Activated naive CD4-positive, alpha-beta T cell treated with anti-CD3 and anti-CD28 coated beads, Interleukin-2, amount 10 ng/mL, durations not matched to agents 7 days and 5 days (primary cell): ENCODE measurements around the gene PSMB4.
"Not testable (repeated sequence)": the region's sequence is repeated elsewhere in the genome, so short reads cannot be mapped to it uniquely, and the experiment has no call there.

Source experiments
- CTCF ChIA-PET: fragments of 350-600 bp; sonication (Branson Sonifier 250); formaldehyde crosslinking; loops from one replicate; lab custom pipeline; 2021; ENCODE audit warnings: antibody characterized with exemption; lab: Charles Lee
- DNase-seq: peaks from one replicate; pipeline ENCODE4 v3.0.0-alpha.2; 2020
- H3K27ac Mint-ChIP-seq: one replicate; pipeline ENCODE4 v1.8.0; 2021; ENCODE audit warnings: mild to moderate bottlenecking, moderate library complexity, mixed read lengths
- H3K27me3 Mint-ChIP-seq: one replicate; pipeline ENCODE4 v1.8.0; 2021; ENCODE audit warnings: mild to moderate bottlenecking, mixed read lengths
- H3K36me3 Mint-ChIP-seq: one replicate; pipeline ENCODE4 v1.8.0; 2021; ENCODE audit warnings: mixed read lengths
- H3K4me1 Mint-ChIP-seq: one replicate; pipeline ENCODE4 v1.8.0; 2021; ENCODE audit warnings: mixed read lengths
- H3K4me3 Mint-ChIP-seq: one replicate; pipeline ENCODE4 v1.8.0; 2021; ENCODE audit warnings: mild to moderate bottlenecking, moderate library complexity, mixed read lengths
- H3K9me3 Mint-ChIP-seq: one replicate; pipeline ENCODE4 v1.8.0; 2021; ENCODE audit warnings: mixed read lengths

PSMB4 gene

DNA sequence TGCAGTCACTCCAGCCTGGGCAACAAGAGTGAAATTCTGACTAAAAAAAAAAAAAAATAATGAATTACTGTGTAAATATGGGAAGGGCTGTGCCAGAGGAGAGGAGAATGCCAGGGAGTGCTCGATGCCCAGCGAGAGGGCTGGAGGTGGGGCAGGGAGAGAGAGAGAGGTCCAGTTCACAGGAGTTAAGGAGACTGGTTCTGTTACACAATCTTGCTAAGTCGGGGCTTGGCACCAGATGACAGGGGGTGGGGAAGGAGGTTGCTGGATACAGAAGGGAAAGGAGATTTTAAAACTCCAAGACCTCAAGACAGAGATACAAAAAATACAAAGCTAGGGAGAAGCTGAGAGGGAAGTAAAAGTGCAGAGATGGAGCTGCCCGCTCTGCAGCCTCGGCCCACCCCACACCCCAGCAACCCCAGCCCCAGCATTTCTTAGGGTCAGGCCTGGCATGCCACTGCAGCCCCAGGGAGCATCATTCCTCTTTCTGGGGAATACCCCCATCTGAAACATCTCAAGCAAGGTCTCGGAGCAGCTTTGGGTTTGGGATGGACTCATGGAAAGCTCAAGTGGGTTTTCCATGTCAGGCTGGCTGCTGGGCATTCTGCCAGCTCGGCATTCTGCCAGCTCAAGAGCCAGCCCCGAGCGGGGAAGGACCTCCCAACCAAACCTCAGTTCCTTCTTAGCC, 27.9 kb upstream of the PSMB4 start:
- H3K27me3 Mint-ChIP-seq: peaks cover 16% of the 10 kb centered on the region
- CTCF ChIA-PET: interaction anchor here (0.6 kb wide), 1 partner anchor 209 kb away, joined by 3 read pairs; no protein-coding TSS in a partner anchor
- no peak overlapping the region for H3K27ac Mint-ChIP-seq
- no peaks in the 10 kb centered on the region for H3K36me3 Mint-ChIP-seq
- H3K9me3 Mint-ChIP-seq: no peaks in the 10 kb centered on the region
- no peak overlapping the region for H3K4me3 Mint-ChIP-seq
- no peaks in the 10 kb centered on the region for H3K4me1 Mint-ChIP-seq
- DNase-seq: no peak

DNA sequence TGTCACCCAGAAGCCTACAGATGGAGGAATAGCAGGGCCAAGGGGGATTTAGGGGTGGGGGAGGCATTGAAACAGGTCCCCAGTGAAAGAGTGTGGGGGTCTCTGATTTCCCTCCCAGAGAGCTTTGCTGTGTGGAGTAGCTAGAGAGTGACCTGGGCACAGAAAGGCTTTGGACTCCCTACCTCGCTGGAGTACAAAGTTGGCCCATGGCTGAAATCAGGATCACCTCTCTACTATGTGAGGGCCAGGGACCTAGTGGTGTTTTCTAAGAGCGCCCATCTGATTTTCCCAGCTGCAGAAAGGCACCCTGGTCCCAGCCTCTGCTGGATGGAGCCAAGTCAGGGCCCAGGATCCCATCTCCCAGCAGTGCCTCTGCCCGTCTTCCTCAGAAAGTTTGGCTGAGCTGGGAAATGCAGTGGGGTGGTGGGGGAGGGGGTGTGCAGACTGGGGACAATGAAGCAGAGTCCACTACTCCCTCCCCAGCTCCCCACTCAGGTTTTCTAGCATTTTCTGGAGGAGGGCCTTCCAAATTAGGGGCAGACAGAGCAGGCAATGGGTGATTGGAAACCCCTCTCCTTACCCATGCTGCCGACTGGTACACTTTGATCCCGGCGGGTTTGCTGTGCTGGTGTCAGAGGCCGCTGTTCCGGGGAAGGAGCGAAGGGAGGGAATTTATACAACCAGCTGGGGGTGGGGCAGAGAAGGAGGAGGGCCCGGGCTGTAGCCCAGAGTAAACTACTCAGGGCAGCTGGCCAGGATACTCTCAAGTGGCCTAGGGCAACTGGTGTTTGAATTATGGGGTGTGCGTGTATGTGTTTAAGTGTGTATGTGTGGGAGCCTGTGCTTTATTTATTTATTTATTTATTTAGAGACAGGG, 27.1 kb upstream of the PSMB4 start, which contains the start of gene SELENBP1:
Gene SELENBP1, minus strand, starts transcription at position 648 of the 877 bp plus-strand sequence. Its CDS starts 64 bp downstream, at position 584.
- CTCF ChIA-PET: interaction anchor here (0.6 kb wide), 1 partner anchor 210 kb away, joined by 3 read pairs; no protein-coding TSS in a partner anchor
- H3K36me3 Mint-ChIP-seq: no peaks in the 10 kb centered on the region
- H3K9me3 Mint-ChIP-seq: no peaks in the 10 kb centered on the region
- no peaks in the 10 kb centered on the region for H3K4me1 Mint-ChIP-seq
- no peak within 1 kb of the TSS for H3K4me3 Mint-ChIP-seq
- DNase-seq: no peak
- peaks cover 23% of the 10 kb centered on the region for H3K27me3 Mint-ChIP-seq
- no peak within 1 kb of the TSS for H3K27ac Mint-ChIP-seq

DNA sequence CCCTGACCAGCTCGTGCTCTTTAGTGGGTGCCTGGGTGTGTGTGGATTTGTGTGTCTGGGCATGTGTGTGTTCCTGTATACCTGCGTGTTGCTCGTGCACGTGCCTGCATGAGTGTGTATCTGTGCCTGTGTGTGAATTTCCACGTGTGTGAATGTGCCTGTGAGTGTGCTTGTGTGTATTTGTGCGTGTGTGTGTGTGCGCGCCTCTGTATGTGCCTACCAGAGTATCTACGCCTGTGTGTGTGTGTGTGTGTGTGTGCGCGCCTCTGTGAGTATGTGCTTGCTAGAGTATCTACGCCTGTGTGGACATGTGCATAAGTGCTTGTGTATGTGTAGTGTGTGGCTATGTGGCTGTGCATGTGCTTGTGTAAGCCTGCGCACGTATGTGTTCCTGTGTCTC, 26.2 kb upstream of the PSMB4 start:
- DNase-seq: no peak
- Mint-ChIP-seq H3K27ac (no peak overlapping the region), H3K9me3 (no peaks in the 10 kb centered on the region), H3K27me3 (peaks cover 29% of the 10 kb centered on the region), H3K36me3 (no peaks in the 10 kb centered on the region), H3K4me1 (no peaks in the 10 kb centered on the region), H3K4me3 (no peak overlapping the region)
- CTCF ChIA-PET: no interaction called here

DNA sequence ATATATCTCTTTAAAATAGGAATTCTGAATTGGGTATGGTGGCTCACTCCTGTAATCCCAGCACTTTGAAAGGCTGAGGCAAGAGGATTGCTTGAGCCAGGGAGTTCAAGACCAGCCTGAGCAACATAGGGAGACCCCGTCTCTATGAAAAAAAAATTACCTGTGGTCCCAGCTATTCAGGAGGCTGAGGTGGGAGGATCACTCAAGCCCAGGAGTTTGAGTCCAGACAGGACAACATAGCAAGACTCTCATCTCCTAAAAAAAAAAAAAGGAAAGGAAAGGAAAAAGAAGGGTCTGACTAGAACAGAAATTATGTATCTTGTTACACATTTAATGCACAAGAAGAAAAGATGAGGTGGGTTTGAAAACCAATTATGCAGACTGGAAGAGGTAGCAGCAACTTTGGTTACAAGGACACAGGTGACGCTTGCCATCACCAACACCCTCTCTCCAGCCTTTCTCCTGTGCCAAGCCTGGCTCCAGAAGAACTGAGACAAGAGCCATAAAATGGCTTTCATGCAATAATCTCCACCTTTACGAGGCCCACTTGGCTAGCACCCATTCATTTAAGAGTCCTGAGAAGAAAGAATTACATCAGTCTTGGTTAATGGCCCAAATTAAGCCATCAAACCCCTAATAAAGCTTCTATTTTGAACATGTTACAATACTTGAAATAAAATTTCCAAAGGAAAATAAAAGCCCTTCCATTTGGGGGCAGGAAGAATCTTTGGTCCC, 22.1 kb upstream of the PSMB4 start:
- Mint-ChIP-seq H3K4me3 (no peak overlapping the region), H3K27ac (no peak overlapping the region), H3K36me3 (no peaks in the 10 kb centered on the region), H3K9me3 (no peaks in the 10 kb centered on the region), H3K4me1 (no peaks in the 10 kb centered on the region), H3K27me3 (peaks cover 34% of the 10 kb centered on the region)
- CTCF ChIA-PET: no interaction called here
- no peak for DNase-seq

DNA sequence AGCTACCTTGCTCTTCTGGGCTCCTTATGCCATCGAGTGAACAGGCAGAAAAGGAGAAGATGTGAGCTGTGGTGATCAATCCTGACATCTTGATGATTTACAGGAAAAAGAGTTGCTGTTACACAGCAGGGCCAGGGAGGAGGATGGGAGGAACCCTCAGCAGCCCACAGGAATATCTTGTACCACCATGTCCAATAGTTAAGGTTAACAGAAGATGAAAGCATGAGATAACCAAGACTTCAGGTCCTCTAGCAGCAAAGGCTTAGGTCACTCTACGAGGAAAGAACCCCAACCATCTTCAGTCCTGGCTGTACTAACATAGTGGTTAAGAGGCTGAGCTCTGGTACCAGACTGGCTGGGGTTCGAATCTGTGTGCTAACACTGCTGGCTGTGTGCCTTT, 14.8 kb upstream of the PSMB4 start:
- H3K4me3 Mint-ChIP-seq: no peak overlapping the region
- H3K27ac Mint-ChIP-seq: no peak overlapping the region
- no peaks in the 10 kb centered on the region for H3K4me1 Mint-ChIP-seq
- no peaks in the 10 kb centered on the region for H3K36me3 Mint-ChIP-seq
- H3K27me3 Mint-ChIP-seq: peaks cover 10% of the 10 kb centered on the region
- CTCF ChIA-PET: interaction anchor here (1.4 kb wide), 1 partner anchor 209 kb away, joined by 4 read pairs; no protein-coding TSS in a partner anchor
- no peaks in the 10 kb centered on the region for H3K9me3 Mint-ChIP-seq
- DNase-seq: no peak

DNA sequence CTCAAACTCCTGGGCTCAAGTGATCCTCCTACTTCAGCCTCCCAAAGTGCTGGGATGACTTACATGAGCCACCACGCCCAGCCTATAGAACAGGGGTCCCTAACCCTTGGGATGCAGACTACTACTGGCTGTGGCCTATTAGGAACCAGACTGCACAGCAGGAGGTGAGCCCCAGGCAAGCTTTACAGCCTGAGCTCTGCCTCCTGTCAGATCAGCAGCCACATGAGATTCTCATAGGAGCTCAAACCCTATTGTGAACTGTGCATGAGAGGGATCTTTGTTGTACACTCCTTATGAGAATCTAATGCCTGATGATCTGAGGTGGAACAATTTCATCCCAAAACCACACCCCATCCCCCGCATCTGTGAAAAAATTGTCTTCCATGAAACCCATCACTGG, 13.4 kb upstream of the PSMB4 start:
- no peak overlapping the region for H3K4me3 Mint-ChIP-seq
- no peak for DNase-seq
- CTCF ChIA-PET: no interaction called here
- H3K9me3 Mint-ChIP-seq: no peaks in the 10 kb centered on the region
- H3K4me1 Mint-ChIP-seq: no peaks in the 10 kb centered on the region
- H3K27ac Mint-ChIP-seq: no peak overlapping the region
- peaks cover 10% of the 10 kb centered on the region for H3K27me3 Mint-ChIP-seq
- H3K36me3 Mint-ChIP-seq: no peaks in the 10 kb centered on the region

DNA sequence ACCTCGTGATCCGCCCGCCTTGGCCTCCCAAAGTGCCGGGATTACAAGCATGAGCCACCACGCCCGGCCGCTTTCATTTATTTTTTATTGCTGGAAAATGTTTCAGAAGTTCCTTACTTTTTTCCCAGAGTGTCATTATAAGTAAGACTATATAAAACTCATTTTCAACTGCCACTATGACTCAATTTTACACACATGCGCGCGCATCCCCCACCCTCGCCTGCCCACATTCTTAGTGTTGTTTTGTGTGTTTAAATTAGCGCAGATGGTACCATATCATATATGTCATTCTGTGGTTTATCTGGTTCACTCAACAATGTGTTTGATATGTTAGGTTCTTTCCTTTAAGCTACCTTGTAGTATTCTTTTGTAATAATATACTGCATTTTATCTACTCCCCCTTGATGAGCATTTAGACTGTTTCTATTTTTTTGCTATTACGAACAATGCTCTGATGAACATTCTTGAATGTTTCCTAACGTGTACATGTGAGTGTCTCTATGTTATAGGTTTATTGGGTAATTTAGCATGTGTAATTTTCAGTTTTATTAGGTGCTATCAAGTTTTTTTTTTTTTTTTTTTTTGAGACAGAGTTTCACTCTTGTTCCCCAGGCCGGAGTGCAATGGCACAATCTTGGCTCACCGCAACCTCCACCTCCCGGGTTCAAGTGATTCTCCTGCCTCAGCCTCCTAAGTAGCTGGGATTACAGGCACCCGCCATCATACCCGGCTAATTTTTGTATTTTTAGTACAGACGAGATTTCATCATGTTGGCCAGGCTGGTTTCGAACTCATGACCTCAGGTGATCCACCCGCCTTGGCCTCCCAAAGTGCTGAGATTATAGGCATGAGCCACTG, 8.9 kb upstream of the PSMB4 start:
- CTCF ChIA-PET, H3K4me3 Mint-ChIP-seq, H3K4me1 Mint-ChIP-seq, H3K9me3 Mint-ChIP-seq, DNase-seq, H3K36me3 Mint-ChIP-seq, H3K27ac Mint-ChIP-seq: not testable (repeated sequence)
- H3K27me3 Mint-ChIP-seq: peaks cover 41% of the 10 kb centered on the region

DNA sequence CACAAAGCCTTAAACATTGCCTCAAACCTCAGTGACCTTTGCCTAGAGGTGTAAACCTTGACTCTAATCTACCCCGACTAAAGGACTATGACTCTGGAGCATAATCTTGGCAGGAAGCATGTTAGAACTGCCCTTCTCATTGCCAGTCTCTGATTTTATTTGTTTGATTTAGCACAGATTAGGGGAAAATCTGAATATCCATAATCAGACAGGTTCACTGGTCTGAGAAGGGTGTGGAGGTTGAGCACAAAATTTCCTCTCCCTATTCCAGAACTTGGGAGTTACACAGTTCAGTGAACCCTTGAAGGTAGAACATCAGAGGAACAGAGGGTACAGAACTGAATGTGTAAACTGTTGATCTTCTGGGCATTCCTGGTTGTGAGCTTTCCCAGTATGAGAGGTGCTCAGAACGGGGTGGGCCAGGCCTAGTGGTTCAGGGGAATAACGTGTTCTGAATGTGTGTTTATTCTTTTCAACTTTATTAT, 8.3 kb upstream of the PSMB4 start:
- H3K4me3 Mint-ChIP-seq: no peak overlapping the region
- H3K36me3 Mint-ChIP-seq: no peaks in the 10 kb centered on the region
- no peaks in the 10 kb centered on the region for H3K9me3 Mint-ChIP-seq
- no peak for DNase-seq
- H3K27me3 Mint-ChIP-seq: peaks cover 41% of the 10 kb centered on the region
- CTCF ChIA-PET: no interaction called here
- H3K4me1 Mint-ChIP-seq: no peaks in the 10 kb centered on the region
- no peak overlapping the region for H3K27ac Mint-ChIP-seq

DNA sequence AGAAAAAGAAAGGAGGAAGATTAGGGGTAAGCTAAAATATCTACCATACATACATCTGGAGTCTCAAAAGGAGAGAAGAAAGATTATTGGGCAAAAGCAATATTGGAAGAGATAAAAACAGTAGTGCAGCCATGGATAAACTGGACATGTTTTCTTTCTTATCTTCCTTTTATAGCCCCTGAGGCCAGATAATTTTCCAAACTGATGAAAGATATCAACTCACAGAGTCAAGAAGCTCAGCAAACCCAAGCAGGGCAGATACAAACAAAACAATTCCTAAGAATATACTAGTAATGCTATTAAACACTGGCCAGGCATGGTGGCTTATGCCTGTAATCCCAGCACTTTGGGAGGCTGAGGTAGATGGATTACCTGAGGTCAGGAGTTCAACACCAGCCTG, 5.8 kb upstream of the PSMB4 start:
- Mint-ChIP-seq H3K4me3 (no peak overlapping the region), H3K27ac (no peak overlapping the region), H3K36me3 (no peaks in the 10 kb centered on the region), H3K27me3 (peaks cover 49% of the 10 kb centered on the region), H3K9me3 (no peaks in the 10 kb centered on the region), H3K4me1 (peaks cover 4% of the 10 kb centered on the region)
- DNase-seq: no peak
- CTCF ChIA-PET: no interaction called here

DNA sequence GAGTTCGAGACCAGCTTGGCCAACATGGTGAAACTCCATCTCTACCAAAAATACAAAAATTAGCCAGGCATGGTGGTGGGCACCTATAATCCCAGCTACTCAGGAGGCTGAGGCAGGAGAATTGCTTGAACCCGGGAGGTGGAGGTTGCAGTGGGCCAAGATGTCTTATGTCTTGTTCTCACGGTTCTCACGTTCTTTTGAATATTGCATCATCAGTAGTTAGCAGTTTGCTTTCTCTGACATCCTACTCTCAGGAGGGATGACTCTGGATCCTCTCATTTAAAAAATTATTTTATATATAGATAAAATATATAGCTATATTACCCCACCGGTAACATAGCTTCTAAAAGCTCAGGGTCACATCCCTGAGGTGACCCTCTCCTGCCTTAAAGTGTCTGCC, 3.1 kb upstream of the PSMB4 start:
- peaks cover 13% of the 10 kb centered on the region for H3K36me3 Mint-ChIP-seq
- peaks cover 23% of the 10 kb centered on the region for H3K4me1 Mint-ChIP-seq
- CTCF ChIA-PET, H3K9me3 Mint-ChIP-seq, H3K4me3 Mint-ChIP-seq, H3K27ac Mint-ChIP-seq, DNase-seq: not testable (repeated sequence)
- H3K27me3 Mint-ChIP-seq: peaks cover 48% of the 10 kb centered on the region

DNA sequence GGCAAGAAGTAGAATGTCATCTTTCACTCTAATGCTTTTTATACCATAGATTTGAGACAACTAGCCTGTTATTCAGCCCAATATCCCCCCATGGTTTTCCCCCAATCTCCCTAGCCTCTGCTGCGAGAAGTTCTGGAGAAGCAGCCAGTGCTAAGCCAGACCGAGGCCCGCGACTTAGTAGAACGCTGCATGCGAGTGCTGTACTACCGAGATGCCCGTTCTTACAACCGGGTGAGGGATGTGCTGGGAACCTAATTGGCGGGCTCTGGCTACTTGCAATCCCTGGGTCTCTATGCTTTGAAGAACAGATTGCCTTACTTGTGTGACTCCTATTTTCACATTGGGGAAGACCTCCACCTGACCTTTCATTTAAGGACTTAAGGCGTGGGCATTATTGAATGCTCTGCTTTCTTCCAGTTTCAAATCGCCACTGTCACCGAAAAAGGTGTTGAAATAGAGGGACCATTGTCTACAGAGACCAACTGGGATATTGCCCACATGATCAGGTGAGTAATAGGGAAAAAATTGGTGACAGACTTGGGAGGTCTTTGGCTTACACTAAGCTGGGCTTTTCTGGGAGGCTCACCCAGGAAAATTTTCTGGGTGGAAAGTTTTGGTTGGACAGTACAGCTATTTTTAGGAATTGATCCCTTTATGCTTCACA, 1.9 kb downstream of the PSMB4 start:
- CTCF ChIA-PET: no interaction called here
- H3K27ac Mint-ChIP-seq: peak overlapping the region; percentile 97
- H3K9me3 Mint-ChIP-seq: no peaks in the 10 kb centered on the region
- peaks cover 49% of the 10 kb centered on the region for H3K36me3 Mint-ChIP-seq
- peak overlapping the region; percentile 81 for H3K4me3 Mint-ChIP-seq
- peaks cover 8% of the 10 kb centered on the region for H3K27me3 Mint-ChIP-seq
- no peak for DNase-seq
- H3K4me1 Mint-ChIP-seq: peaks cover 31% of the 10 kb centered on the region

DNA sequence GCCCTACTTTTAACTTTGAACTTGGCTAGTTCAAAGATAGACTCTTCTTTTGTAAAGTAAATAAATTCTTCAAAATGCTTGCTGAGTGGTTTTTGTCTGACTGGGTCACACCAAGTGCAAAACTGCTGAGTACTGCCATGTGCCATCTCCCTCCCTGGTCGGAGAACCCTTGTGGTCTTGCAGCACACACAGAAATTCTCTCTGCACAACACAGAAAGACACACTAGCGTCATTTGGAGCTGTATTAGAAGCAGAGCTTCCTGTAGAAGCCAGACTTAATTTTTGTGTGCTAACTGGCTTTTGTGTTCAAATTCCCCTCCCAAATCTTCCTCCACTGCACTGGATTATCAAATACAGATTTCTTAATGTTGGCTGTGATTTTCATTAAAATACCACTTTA, 2.5 kb downstream of the PSMB4 start:
- CTCF ChIA-PET: no interaction called here
- DNase-seq: no peak
- H3K27ac Mint-ChIP-seq: peak overlapping the region; percentile 53
- H3K27me3 Mint-ChIP-seq: peaks cover 4% of the 10 kb centered on the region
- H3K9me3 Mint-ChIP-seq: no peaks in the 10 kb centered on the region
- no peak overlapping the region for H3K4me3 Mint-ChIP-seq
- peaks cover 54% of the 10 kb centered on the region for H3K36me3 Mint-ChIP-seq
- peaks cover 31% of the 10 kb centered on the region for H3K4me1 Mint-ChIP-seq

DNA sequence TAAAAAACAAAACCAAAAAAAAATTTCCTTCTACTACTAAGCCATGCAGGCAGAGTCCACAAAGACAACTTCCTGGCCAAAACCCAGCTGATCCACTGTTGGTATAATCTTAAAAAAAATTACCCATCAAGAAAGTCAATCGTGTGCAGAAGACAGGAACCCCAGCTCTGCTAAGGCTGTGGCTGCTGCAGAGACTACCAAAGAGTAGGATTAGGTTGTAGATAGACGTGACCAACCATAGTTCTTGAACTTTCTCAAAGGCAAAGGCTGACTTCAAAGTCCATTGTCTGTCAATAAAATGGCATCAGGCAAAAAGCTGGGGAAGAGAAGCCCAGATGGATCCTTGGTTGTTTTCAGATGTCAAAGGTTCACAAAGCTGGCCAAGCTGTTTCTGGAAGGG, 3.4 kb downstream of the PSMB4 start:
- no peaks in the 10 kb centered on the region for H3K9me3 Mint-ChIP-seq
- no peak overlapping the region for H3K4me3 Mint-ChIP-seq
- H3K27me3 Mint-ChIP-seq: no peaks in the 10 kb centered on the region
- H3K4me1 Mint-ChIP-seq: peaks cover 31% of the 10 kb centered on the region
- H3K36me3 Mint-ChIP-seq: peaks cover 59% of the 10 kb centered on the region
- no peak for DNase-seq
- H3K27ac Mint-ChIP-seq: no peak overlapping the region
- CTCF ChIA-PET: no interaction called here
